ENCODE measurements around the gene STK32B. TPM values are rescaled to one million over a fixed set of nuclear protein-coding genes. Genes with fewer than 3 reads are reported as not detected.

The STK32B gene
- total and polyA plus RNA-seq, 2 experiments from 2014 or later: not detected

DNA sequence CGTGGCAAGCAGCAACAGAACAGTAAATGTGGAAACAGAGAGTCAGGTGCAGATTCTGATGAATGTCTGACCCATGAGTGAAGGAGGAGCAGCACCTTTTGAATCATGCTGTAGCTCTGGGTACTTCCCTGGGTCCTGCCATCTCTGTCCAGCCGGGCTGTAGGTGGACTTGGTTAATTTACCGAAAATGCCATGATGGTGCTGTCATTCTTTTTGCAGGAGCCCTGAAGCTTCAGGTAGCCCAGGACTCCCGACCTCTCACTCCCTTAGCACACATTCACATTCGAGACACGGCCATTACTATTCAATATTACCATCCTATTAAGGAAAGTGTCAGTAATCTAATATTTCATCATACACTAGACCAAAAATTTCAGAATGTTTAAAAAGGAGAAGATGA is 320.9 kb downstream of the STK32B start:
- H3K27ac ChIP-seq: no peak overlapping the region

DNA sequence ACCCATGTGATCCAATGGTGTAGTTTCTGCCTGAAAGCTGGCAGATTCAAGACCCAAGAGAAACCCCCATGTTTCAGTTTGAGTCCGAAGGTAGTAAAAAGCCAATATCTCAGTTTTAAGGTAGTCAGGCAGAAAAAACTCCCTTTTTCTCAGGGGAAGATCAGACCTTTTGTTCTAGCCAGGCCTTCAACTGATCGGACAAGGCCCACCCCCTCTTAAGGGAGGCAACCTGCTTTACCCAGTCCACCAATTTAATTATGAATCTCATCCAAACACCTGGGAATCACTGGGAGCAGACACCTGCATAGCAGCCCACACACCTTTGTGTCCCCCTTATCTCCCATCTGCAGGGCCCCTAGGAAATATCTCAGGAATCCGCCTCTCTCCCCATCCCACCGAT is 322.0 kb downstream of the STK32B start:
- TF ChIP-seq, protein P1, sequence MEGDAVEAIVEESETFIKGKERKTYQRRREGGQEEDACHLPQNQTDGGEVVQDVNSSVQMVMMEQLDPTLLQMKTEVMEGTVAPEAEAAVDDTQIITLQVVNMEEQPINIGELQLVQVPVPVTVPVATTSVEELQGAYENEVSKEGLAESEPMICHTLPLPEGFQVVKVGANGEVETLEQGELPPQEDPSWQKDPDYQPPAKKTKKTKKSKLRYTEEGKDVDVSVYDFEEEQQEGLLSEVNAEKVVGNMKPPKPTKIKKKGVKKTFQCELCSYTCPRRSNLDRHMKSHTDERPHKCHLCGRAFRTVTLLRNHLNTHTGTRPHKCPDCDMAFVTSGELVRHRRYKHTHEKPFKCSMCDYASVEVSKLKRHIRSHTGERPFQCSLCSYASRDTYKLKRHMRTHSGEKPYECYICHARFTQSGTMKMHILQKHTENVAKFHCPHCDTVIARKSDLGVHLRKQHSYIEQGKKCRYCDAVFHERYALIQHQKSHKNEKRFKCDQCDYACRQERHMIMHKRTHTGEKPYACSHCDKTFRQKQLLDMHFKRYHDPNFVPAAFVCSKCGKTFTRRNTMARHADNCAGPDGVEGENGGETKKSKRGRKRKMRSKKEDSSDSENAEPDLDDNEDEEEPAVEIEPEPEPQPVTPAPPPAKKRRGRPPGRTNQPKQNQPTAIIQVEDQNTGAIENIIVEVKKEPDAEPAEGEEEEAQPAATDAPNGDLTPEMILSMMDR (IDR thresholded peaks at IDR 0.05; ENCODE audit: low read depth, low read length): no peak
- Histone ChIP-seq H3K4me3 (no peak overlapping the region), H3K4me1 (ENCODE audit: low read depth) (no peaks in the 10 kb centered on the region), H3K9me3 (ENCODE audit: low read depth) (no peaks in the 10 kb centered on the region), H3K27ac (no peak overlapping the region), H3K36me3 (no peaks in the 10 kb centered on the region), H3K27me3 (no peaks in the 10 kb centered on the region)
- no peak for DNase-seq (ENCODE audit: low read depth in 1 of 2, low spot score in 1 of 2)

More for the DNA sequence above, 320.9 kb downstream of the STK32B start:
- H3K4me3 ChIP-seq: no peak overlapping the region
- DNase-seq (ENCODE audit: low read depth in 1 of 2, low spot score in 1 of 2): no peak
- no peaks in the 10 kb centered on the region for H3K4me1 ChIP-seq (ENCODE audit: low read depth)
- no peaks in the 10 kb centered on the region for H3K27me3 ChIP-seq
- H3K36me3 ChIP-seq: no peaks in the 10 kb centered on the region
- TF ChIP-seq, protein P1 (IDR thresholded peaks at IDR 0.05; ENCODE audit: low read depth, low read length): no peak
- H3K9me3 ChIP-seq (ENCODE audit: low read depth): no peaks in the 10 kb centered on the region

DNA sequence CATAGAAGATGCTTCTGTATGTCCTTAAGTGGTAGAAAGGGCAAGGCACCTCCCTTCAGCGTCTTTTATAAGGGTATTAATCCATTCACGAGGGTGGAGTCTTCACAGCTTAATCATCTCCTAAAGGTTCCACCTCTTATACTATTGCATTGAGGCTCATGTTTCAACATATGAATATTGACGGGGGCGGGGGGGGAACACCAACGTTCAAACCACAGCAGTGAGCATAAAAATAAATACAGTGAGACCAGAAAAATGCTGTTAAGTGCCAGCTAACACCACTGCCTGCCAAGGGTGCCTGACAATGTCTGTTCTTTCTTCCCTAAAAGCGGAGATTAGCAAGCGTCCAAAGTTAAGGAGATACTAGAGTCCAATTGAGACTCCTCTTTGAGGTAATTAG is 323.3 kb downstream of the STK32B start:
- H3K4me3 ChIP-seq: no peak overlapping the region
- H3K27me3 ChIP-seq: no peaks in the 10 kb centered on the region
- H3K27ac ChIP-seq: no peak overlapping the region
- no peaks in the 10 kb centered on the region for H3K4me1 ChIP-seq (ENCODE audit: low read depth)
- TF ChIP-seq, protein P1 (IDR thresholded peaks at IDR 0.05; ENCODE audit: low read depth, low read length): no peak
- no peaks in the 10 kb centered on the region for H3K36me3 ChIP-seq
- no peaks in the 10 kb centered on the region for H3K9me3 ChIP-seq (ENCODE audit: low read depth)
- no peak for DNase-seq (ENCODE audit: low read depth in 1 of 2, low spot score in 1 of 2)

DNA sequence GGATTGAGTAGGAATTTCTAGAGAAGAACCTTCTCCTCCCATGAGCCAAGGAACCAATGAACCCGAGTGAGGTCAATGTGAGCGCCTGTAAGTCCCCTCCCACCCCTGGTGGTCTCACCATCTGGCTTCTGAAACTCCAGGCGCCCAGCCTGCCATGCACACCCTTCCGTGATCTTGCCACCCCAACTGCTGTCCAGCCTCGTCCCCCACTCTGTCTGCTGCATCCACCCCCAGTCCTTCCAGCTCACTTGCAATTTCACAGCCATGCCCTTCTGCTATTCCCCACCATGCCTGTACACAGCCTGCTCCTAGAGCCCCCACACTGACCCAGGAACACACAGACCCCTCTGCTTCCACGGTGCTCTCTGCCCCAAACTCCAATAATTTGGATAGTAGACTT is 323.7 kb downstream of the STK32B start:
- no peak overlapping the region for H3K4me3 ChIP-seq
- H3K4me1 ChIP-seq (ENCODE audit: low read depth): no peaks in the 10 kb centered on the region
- H3K9me3 ChIP-seq (ENCODE audit: low read depth): no peaks in the 10 kb centered on the region
- H3K27me3 ChIP-seq: no peaks in the 10 kb centered on the region
- DNase-seq (ENCODE audit: low read depth in 1 of 2, low spot score in 1 of 2): no peak
- H3K27ac ChIP-seq: no peak overlapping the region
- TF ChIP-seq, protein P1 (IDR thresholded peaks at IDR 0.05; ENCODE audit: low read depth, low read length): no peak
- H3K36me3 ChIP-seq: no peaks in the 10 kb centered on the region

DNA sequence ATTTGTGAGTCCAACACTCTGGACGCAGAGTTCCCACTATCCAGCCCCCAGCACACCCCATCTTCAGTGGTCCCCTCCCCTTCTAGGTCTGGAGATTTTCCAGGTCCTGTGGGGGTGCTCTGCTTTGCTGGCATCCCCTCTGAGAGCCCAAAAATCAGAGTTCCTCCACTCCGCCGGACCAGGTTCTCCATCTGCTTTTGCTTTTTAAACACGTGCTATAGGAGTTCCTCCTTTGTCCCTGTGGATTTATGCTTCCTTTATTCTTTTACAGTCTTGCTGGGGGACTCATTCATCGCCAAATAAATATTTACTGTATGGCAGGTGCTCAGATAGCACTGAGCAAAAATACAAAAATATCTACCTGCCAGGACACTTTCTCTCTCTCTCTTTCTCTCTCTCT is 324.7 kb downstream of the STK32B start:
- Histone ChIP-seq H3K9me3 (ENCODE audit: low read depth) (no peaks in the 10 kb centered on the region), H3K27me3 (no peaks in the 10 kb centered on the region), H3K36me3 (no peaks in the 10 kb centered on the region), H3K27ac (no peak overlapping the region), H3K4me1 (ENCODE audit: low read depth) (no peaks in the 10 kb centered on the region), H3K4me3 (no peak overlapping the region)
- TF ChIP-seq, protein P1 (IDR thresholded peaks at IDR 0.05; ENCODE audit: low read depth, low read length): no peak
- DNase-seq (ENCODE audit: low read depth in 1 of 2, low spot score in 1 of 2): no peak

DNA sequence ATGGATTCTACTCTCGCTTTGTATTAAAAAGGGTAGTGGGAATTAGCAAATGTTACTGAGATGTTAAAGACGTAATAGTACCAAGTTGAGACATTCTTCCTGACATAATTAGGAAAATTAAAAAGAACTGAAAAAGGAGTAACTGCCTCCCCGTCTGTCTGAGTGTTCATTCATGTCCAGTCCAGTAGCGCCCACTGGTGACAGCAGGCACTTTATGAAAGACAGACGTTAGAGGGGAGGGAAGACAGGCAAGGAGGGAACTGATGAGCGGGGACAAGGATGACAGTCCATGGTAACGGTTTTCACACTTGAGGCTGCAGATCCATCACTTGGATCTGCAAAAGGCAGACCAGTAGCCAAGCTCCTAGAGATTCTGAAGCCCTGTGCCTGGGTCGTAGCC is 326.7 kb downstream of the STK32B start:
- TF ChIP-seq, protein P1 (IDR thresholded peaks at IDR 0.05; ENCODE audit: low read depth, low read length): peak; percentile 17
- DNase-seq (ENCODE audit: low read depth in 1 of 2, low spot score in 1 of 2): no peak
- no peaks in the 10 kb centered on the region for H3K27me3 ChIP-seq

More for the DNA sequence above, 326.7 kb downstream of the STK32B start:
- Histone ChIP-seq H3K36me3 (no peaks in the 10 kb centered on the region), H3K4me3 (no peak overlapping the region), H3K4me1 (ENCODE audit: low read depth) (no peaks in the 10 kb centered on the region), H3K9me3 (ENCODE audit: low read depth) (no peaks in the 10 kb centered on the region), H3K27ac (no peak overlapping the region)

All from cardiac muscle cell (in vitro differentiated cells and primary cell).